B cell (primary cell): Measurements from ENCODE around the gene DDIT4. TPM values are rescaled to one million over a fixed set of nuclear protein-coding genes. Genes with fewer than 3 reads are reported as not detected.

Source experiments
- ATAC-seq: fragments of 200-7000 bp; cut with Tn5 transposase; one replicate; pipeline ENCODE4 v1.10.0; 2021; ENCODE audit warnings: low read depth, mild to moderate bottlenecking, moderate number of reproducible peaks, moderate library complexity
- CTCF ChIA-PET: fragments of 350-600 bp; sonication (Branson Sonifier 250); formaldehyde crosslinking; loops from one replicate; lab custom pipeline; 2021; ENCODE audit warnings: antibody characterized with exemption, inconsistent platforms; lab: Charles Lee
- POLR2A ChIA-PET: fragments of 350-600 bp; sonication (Branson Sonifier 250); formaldehyde crosslinking; loops from one replicate; lab custom pipeline; 2021; ENCODE audit warnings: antibody characterized with exemption; lab: Charles Lee
- DNase-seq: peaks from one replicate; pipeline ENCODE4 v3.0.0; 2013
- H2AFZ ChIP-seq: 2 replicates; pipeline ENCODE4 v1.6.1; 2012; ENCODE audit warnings: mild to moderate bottlenecking, low read depth, low read length; ENCODE audit not compliant: insufficient read depth, poor library complexity, severe bottlenecking
- H3K27ac ChIP-seq, 2 donors: 1 replicate in 1 of 2; 2 replicates in 1 of 2; pipeline ENCODE4 v1.5.1; 2012 to 2013; ENCODE audit warnings: low read length in 2 of 2, mild to moderate bottlenecking in 2 of 2, moderate library complexity in 1 of 2
- H3K27me3 ChIP-seq, 4 experiments: fragments of 200-600 bp in 1 of 4; sonication (generic) in 1 of 4; replicated peaks in 1 of 4; 1 replicate in 2 of 4; 2 replicates in 2 of 4; pipeline versions ENCODE4 v1.6.1 to v1.7.0; 2013 to 2016; ENCODE audit warnings: low read length in 3 of 4, mild to moderate bottlenecking in 2 of 4, mixed read lengths in 1 of 4, moderate library complexity in 1 of 4; ENCODE audit not compliant: insufficient read depth in 4 of 4, control insufficient read depth in 3 of 4; ENCODE audit errors: control extremely low read depth in 1 of 4
- H3K36me3 ChIP-seq, 2 experiments: replicated peaks in 1 of 2; 1 replicate in 1 of 2; 2 replicates in 1 of 2; pipeline versions ENCODE4 v1.6.1 to v1.7.1; 2013; ENCODE audit warnings: low read length in 1 of 2; ENCODE audit not compliant: insufficient read depth in 2 of 2, control insufficient read depth in 1 of 2; ENCODE audit errors: control extremely low read depth in 1 of 2, extremely low read depth in 1 of 2
- H3K4me1 ChIP-seq, 2 donors: fragments of 200-600 bp in 1 of 2; sonication (generic) in 1 of 2; 1 replicate in 1 of 2; 2 replicates in 1 of 2; pipeline versions ENCODE4 v1.5.1 to v1.6.1; 2013 to 2017; ENCODE audit warnings: low read length in 2 of 2; ENCODE audit not compliant: control insufficient read depth in 2 of 2, insufficient read depth in 2 of 2
- H3K4me2 ChIP-seq: replicated peaks from 2 replicates; pipeline ENCODE3; 2012; ENCODE audit warnings: mild to moderate bottlenecking, low read depth, low read length; ENCODE audit not compliant: poor library complexity, severe bottlenecking
- H3K4me3 ChIP-seq, 5 experiments: fragments of 200-600 bp in 1 of 5; sonication (generic) in 1 of 5; 1 replicate in 3 of 5; 2 replicates in 2 of 5; pipeline versions ENCODE4 v1.5.1 to v1.7.0; 2011 to 2016; ENCODE audit warnings: low read length in 4 of 5, mild to moderate bottlenecking in 4 of 5, low read depth in 2 of 5, control low read depth in 1 of 5, moderate library complexity in 1 of 5; ENCODE audit not compliant: insufficient read depth in 1 of 5; ENCODE audit errors: control extremely low read depth in 1 of 5, extremely low read depth in 1 of 5
- H3K79me2 ChIP-seq: fragments of 200-600 bp; sonication (generic); one replicate; pipeline ENCODE4 v1.6.0; 2016; ENCODE audit warnings: low read length; ENCODE audit not compliant: control insufficient read depth, insufficient read depth
- H3K9ac ChIP-seq: fragments of 200-600 bp; sonication (generic); 2 replicates; pipeline ENCODE4 v1.6.1; 2017; ENCODE audit warnings: mild to moderate bottlenecking, low read length, moderate library complexity
- H3K9me3 ChIP-seq, 3 donors: one replicate each; pipeline versions ENCODE4 v1.6.1 to v1.7.1; 2013; ENCODE audit warnings: low read length in 2 of 3; ENCODE audit not compliant: control insufficient read depth in 2 of 3, insufficient read depth in 1 of 3; ENCODE audit errors: control extremely low read depth in 1 of 3
- H4K20me1 ChIP-seq: 2 replicates; pipeline ENCODE4 v1.6.0; 2012; ENCODE audit warnings: mild to moderate bottlenecking, low read length; ENCODE audit not compliant: insufficient read depth, control insufficient read depth, poor library complexity, severe bottlenecking
- H3K27ac Mint-ChIP-seq: one replicate; pipeline ENCODE4 v1.8.0; 2021; ENCODE audit warnings: mixed read lengths
- H3K27me3 Mint-ChIP-seq: one replicate; pipeline ENCODE4 v1.8.0; 2021; ENCODE audit warnings: mixed read lengths
- H3K4me1 Mint-ChIP-seq: one replicate; pipeline ENCODE4 v1.8.0; 2021; ENCODE audit warnings: mixed read lengths
- H3K4me3 Mint-ChIP-seq: one replicate; pipeline ENCODE4 v1.8.0; 2021; ENCODE audit warnings: mixed read lengths
- H3K9me3 Mint-ChIP-seq: one replicate; pipeline ENCODE4 v1.8.0; 2022; ENCODE audit warnings: mixed read lengths; ENCODE audit not compliant: insufficient read depth
- EZH2 ChIP-seq: IDR thresholded peaks from 2 replicates; pipeline ENCODE4 v1.6.1; 2012; ENCODE audit warnings: borderline replicate concordance, low read depth, mild to moderate bottlenecking, moderate library complexity, low read length; ENCODE audit not compliant: insufficient read depth, poor library complexity, severe bottlenecking
- WGBS: methylation state at CpG from one replicate; pipeline ENCODE4 v1.1.5; 2013; ENCODE audit warnings: missing lambda C conversion rate; ENCODE audit not compliant: insufficient coverage; 5-methylcytosine and 5-hydroxymethylcytosine counted together
- intact Hi-C: fragments of 100-400 bp; cut with micrococcal nuclease; formaldehyde crosslinking; loops from one replicate; pipeline ENCODE4 v1.10.0; 2022
- polyA plus RNA-seq: library from polyadenylated mRNA; depleted of rRNA; stranded (reverse); fragments of >200 nt; gene quantifications from 2 replicates; pipeline ENCODE4 v1.2.3, GENCODE V29; 2012
- total RNA-seq, 2 donors: library from RNA; stranded (reverse); fragments of 120-200 nt in 1 of 2; gene quantifications; 1 replicate in 1 of 2; 2 replicates in 1 of 2; pipeline versions ENCODE4 v1.2.3 to v1.2.4, GENCODE V29; 2013 to 2022
- TF ChIP-seq, protein P1 (sequence below): fragments of 200-600 bp; IDR thresholded peaks from one replicate; pipeline ENCODE4 v1.8.0; 2022; ENCODE audit warnings: antibody characterized with exemption, mild to moderate bottlenecking

Gene DDIT4
- total and polyA plus RNA-seq, 2 donors (not counting 1 experiment from before 2014, with no cell fraction given), result 102 to 110 TPM

DNA sequence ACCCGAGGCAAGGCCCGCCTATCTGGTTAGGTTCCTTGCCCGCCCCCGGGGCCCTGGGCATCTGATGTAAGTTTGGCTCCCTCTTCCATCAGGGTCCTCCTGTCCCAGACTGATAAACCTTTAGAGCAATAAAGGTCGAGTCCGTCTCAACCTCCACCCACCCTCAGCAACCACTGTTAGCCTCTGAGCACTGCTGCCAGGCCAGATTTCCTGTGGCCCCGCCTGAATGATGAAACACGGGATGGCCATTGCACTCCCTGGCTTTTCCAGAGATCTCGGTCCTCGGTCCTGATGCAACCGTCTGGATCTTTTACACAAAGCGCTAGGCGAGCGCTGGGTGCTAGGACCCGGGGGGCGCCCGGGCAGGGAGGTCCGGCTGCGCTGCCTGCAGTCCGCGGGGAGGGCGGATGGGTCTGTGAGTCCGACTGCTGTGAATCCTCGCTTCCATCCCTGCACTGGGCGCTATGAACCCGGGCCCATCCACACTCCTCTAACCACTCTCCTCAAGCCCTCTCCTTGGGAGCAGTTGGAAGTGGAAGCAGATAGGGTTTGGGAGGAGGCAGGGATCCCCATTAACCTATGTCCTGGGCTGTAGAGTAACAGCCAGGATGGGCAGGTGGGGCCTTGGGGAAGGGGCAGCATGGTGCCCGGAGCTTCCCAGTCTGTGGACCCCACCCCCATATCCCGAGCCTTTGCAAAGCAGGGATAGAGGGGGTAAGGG lies 875 bp upstream of the DDIT4 start:
- DNase-seq (peak; percentile 67), ATAC-seq (no peak)
- Histone ChIP-seq H3K36me3 (peaks cover 0 to 15% of the 10 kb centered on the region in 2 experiments), H3K27ac (peak overlapping the region; percentile 57 to 87), H3K9me3 (no peaks in the 10 kb centered on the region), H3K4me2 (peak overlapping the region; percentile 92), H3K27me3 (no peaks in the 10 kb centered on the region), H4K20me1 (peaks cover 25% of the 10 kb centered on the region), H3K4me1 (peaks cover 22 to 33% of the 10 kb centered on the region in 2 donors), H3K79me2 (peaks cover 24% of the 10 kb centered on the region), H2AFZ (peak overlapping the region; percentile 79), H3K4me3 (peak overlapping the region; percentile 62 to 99 (median 98)), H3K9ac (peak overlapping the region; percentile 91)
- Mint-ChIP-seq H3K27me3 (no peaks in the 10 kb centered on the region), H3K27ac (peak overlapping the region; percentile 97), H3K9me3 (no peaks in the 10 kb centered on the region), H3K4me1 (peaks cover 45% of the 10 kb centered on the region), H3K4me3 (peak overlapping the region; percentile 98)
- intact Hi-C loops, result loop anchor here (1.0 to 10.0 kb wide), 7 partner anchors 12 to 1722 kb away; partner anchors contain the start of genes ANAPC16, ASCC1, MCU and VCL
- no peak for TF ChIP-seq EZH2
- TF ChIP-seq, protein P1, sequence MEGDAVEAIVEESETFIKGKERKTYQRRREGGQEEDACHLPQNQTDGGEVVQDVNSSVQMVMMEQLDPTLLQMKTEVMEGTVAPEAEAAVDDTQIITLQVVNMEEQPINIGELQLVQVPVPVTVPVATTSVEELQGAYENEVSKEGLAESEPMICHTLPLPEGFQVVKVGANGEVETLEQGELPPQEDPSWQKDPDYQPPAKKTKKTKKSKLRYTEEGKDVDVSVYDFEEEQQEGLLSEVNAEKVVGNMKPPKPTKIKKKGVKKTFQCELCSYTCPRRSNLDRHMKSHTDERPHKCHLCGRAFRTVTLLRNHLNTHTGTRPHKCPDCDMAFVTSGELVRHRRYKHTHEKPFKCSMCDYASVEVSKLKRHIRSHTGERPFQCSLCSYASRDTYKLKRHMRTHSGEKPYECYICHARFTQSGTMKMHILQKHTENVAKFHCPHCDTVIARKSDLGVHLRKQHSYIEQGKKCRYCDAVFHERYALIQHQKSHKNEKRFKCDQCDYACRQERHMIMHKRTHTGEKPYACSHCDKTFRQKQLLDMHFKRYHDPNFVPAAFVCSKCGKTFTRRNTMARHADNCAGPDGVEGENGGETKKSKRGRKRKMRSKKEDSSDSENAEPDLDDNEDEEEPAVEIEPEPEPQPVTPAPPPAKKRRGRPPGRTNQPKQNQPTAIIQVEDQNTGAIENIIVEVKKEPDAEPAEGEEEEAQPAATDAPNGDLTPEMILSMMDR, result no peak
- ChIA-PET POLR2A (interaction anchor here (0.6 to 5.9 kb wide), 13 partner anchors 9 to 62 kb away, joined by 3 to 73 read pairs (median 16); partner anchors contain the start of genes ANAPC16 and ASCC1), CTCF (interaction anchor here (0.6 to 5.5 kb wide), 9 partner anchors 13 to 223 kb away, joined by 3 to 132 read pairs (median 18); no protein-coding TSS in a partner anchor)
- 7% methylated on average over 23 of the region's 28 CpGs for WGBS
